Measurements from ENCODE around the gene PCBP3.

GRCh38 chr21:45913886-45914285 lies 270.4 kb downstream of the PCBP3 start:
- TF ChIP-seq CTCF (IDR thresholded peaks at IDR 0.05) (no peak), POLR2A (IDR thresholded peaks at IDR 0.05) (no peak)
